PC-9 (cell line): Measurements from ENCODE around the gene CADM1. TPM values are rescaled to one million over a fixed set of nuclear protein-coding genes. Genes with fewer than 3 reads are reported as not detected.

Experiments
- BruUV-seq: library from RNA; stranded (reverse); fragments of 400-500 nt; replicated peaks from 2 replicates; lab custom pipeline; 2021; lab: Mats Ljungman, UMichigan
- CTCF ChIA-PET: fragments of 300-600 bp; sonication (Branson Sonifier 250); formaldehyde crosslinking; loops from one replicate; lab custom pipeline; 2022; ENCODE audit warnings: antibody characterized with exemption; lab: Charles Lee
- POLR2A ChIA-PET: fragments of 300-600 bp; sonication (Branson Sonifier 250); formaldehyde crosslinking; loops from one replicate; lab custom pipeline; 2022; ENCODE audit warnings: antibody characterized with exemption; ENCODE audit not compliant: unreplicated experiment; lab: Charles Lee
- DNase-seq, 2 experiments: peaks; one replicate each; pipeline versions ENCODE4 v3.0.0 to v3.0.0-alpha.2; 2015 to 2022; ENCODE audit warnings: mixed read lengths in 1 of 2
- H2AFZ ChIP-seq: fragments of 200-600 bp; sonication (generic); 2 replicates; pipeline ENCODE4 v1.8.1; 2017; ENCODE audit warnings: antibody characterized with exemption
- H3F3A ChIP-seq: fragments of 200-600 bp; sonication (generic); 2 replicates; pipeline ENCODE4 v1.8.1; 2017; ENCODE audit warnings: antibody characterized with exemption, mild to moderate bottlenecking, low read depth; ENCODE audit not compliant: insufficient read depth
- H3K27ac ChIP-seq: fragments of 200-600 bp; sonication (generic); 2 replicates; pipeline ENCODE4 v1.6.1; 2016; ENCODE audit warnings: mixed run types
- H3K27me3 ChIP-seq: fragments of 200-600 bp; sonication (generic); 2 replicates; pipeline ENCODE4 v1.6.1; 2016; ENCODE audit warnings: low read depth, mixed run types; ENCODE audit not compliant: insufficient read depth
- H3K36me3 ChIP-seq: fragments of 200-600 bp; sonication (generic); 2 replicates; pipeline ENCODE4 v1.6.1; 2016; ENCODE audit warnings: low read depth, mixed run types
- H3K4me1 ChIP-seq: fragments of 200-600 bp; sonication (generic); replicated peaks from 2 replicates; pipeline ENCODE4 v1.6.1; 2016; ENCODE audit warnings: mixed run types; ENCODE audit not compliant: insufficient read depth
- H3K4me2 ChIP-seq: fragments of 200-600 bp; sonication (generic); 2 replicates; pipeline ENCODE4 v1.6.1; 2017; ENCODE audit warnings: mixed run types
- H3K4me3 ChIP-seq: fragments of 200-600 bp; sonication (generic); 2 replicates; pipeline ENCODE4 v1.6.1; 2016; ENCODE audit warnings: mixed run types
- H3K79me2 ChIP-seq: fragments of 200-600 bp; sonication (generic); 2 replicates; pipeline ENCODE4 v1.6.1; 2017; ENCODE audit warnings: low read depth, mixed run types
- H3K9me2 ChIP-seq: fragments of 200-600 bp; sonication (generic); 2 replicates; pipeline ENCODE4 v1.8.1; 2017; ENCODE audit warnings: mild to moderate bottlenecking; ENCODE audit not compliant: insufficient read depth
- H3K9me3 ChIP-seq: fragments of 200-600 bp; sonication (generic); 2 replicates; pipeline ENCODE4 v1.8.1; 2016; ENCODE audit warnings: low read depth; ENCODE audit not compliant: insufficient read depth
- H4K20me1 ChIP-seq: fragments of 200-600 bp; sonication (generic); 2 replicates; pipeline ENCODE4 v1.8.1; 2017; ENCODE audit not compliant: insufficient read depth
- EZH2 ChIP-seq: fragments of 200-600 bp; sonication (generic); IDR thresholded peaks from 2 replicates; pipeline ENCODE4 v1.8.0; 2017; ENCODE audit warnings: antibody characterized with exemption, low read depth
- intact Hi-C: fragments of 100-400 bp; cut with micrococcal nuclease; formaldehyde crosslinking; loops from one replicate; pipeline ENCODE4 v1.10.0; 2022; ENCODE audit not compliant: unreplicated experiment
- total RNA-seq: library from RNA; stranded (reverse); gene quantifications from 2 replicates; pipeline ENCODE4 v1.2.3, GENCODE V29; 2021
- TF ChIP-seq, protein P1 (sequence below): fragments of 200-600 bp; sonication (generic); conservative IDR thresholded peaks from 2 replicates; pipeline ENCODE4 v1.6.1; 2017; ENCODE audit warnings: mixed run types, antibody characterized with exemption, mild to moderate bottlenecking, moderate library complexity

The CADM1 gene
- total RNA-seq, 1 experiment from 2014 or later: not detected

DNA sequence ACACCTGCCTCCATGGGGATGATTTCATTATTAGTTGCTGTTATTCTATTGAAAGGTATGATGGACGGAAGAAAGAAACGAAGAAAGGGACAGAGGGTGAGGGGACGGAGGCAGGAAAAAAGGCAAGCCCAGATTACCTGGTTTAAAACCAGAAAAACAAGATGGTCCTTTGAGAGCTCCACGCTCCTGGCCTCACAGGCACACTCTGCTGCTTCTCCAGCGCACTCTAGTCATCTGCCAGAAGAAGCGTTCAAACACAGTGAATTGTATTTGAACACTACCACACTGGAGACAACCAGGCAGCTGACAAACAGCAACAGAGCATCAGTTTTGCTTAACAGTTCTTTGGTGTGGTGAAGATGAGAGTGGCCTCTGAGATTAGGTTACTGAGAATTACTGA, 216.9 kb downstream of the CADM1 start:
- Histone ChIP-seq H3K79me2 (no peaks in the 10 kb centered on the region), H3K4me3 (no peak overlapping the region), H3K27ac (no peak overlapping the region), H2AFZ (no peak overlapping the region), H3K4me1 (no peaks in the 10 kb centered on the region), H3K36me3 (no peaks in the 10 kb centered on the region), H3K27me3 (peaks cover 39% of the 10 kb centered on the region), H3F3A (no peaks in the 10 kb centered on the region), H3K9me2 (no peaks in the 10 kb centered on the region), H3K9me3 (no peaks in the 10 kb centered on the region), H4K20me1 (no peaks in the 10 kb centered on the region), H3K4me2 (no peak overlapping the region)
- DNase-seq: no peak
- no TSS peak for BruUV-seq
- TF ChIP-seq, protein P1, sequence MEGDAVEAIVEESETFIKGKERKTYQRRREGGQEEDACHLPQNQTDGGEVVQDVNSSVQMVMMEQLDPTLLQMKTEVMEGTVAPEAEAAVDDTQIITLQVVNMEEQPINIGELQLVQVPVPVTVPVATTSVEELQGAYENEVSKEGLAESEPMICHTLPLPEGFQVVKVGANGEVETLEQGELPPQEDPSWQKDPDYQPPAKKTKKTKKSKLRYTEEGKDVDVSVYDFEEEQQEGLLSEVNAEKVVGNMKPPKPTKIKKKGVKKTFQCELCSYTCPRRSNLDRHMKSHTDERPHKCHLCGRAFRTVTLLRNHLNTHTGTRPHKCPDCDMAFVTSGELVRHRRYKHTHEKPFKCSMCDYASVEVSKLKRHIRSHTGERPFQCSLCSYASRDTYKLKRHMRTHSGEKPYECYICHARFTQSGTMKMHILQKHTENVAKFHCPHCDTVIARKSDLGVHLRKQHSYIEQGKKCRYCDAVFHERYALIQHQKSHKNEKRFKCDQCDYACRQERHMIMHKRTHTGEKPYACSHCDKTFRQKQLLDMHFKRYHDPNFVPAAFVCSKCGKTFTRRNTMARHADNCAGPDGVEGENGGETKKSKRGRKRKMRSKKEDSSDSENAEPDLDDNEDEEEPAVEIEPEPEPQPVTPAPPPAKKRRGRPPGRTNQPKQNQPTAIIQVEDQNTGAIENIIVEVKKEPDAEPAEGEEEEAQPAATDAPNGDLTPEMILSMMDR: no peak
- ChIA-PET CTCF (no interaction called here), POLR2A (no interaction called here)
- intact Hi-C loops: no loop called here

DNA sequence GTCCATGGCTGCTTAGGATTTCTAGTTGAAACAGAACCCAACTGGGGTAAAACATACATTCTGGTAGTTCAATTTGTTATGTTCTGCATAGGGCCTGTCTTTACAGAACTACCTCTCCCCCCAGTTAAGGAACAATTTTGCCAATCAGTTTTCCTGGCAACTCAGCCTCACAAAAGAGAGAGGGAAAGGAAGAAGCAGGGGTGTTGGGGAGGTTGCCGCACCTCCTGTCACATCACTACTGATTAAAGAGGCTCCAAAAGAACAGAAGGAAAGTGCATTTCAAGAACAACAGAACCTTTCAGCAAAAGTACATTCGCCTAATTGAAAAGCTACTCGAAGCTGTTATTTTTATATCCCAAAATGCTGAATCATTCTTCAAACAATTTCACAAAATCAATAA, 217.6 kb downstream of the CADM1 start:
- Histone ChIP-seq H3K9me3 (no peaks in the 10 kb centered on the region), H3F3A (no peaks in the 10 kb centered on the region), H2AFZ (no peak overlapping the region), H3K27ac (no peak overlapping the region), H3K9me2 (no peaks in the 10 kb centered on the region), H3K4me1 (no peaks in the 10 kb centered on the region), H4K20me1 (no peaks in the 10 kb centered on the region), H3K4me3 (no peak overlapping the region), H3K4me2 (no peak overlapping the region), H3K79me2 (no peaks in the 10 kb centered on the region), H3K27me3 (peaks cover 34% of the 10 kb centered on the region), H3K36me3 (no peaks in the 10 kb centered on the region)
- intact Hi-C loops: no loop called here
- CTCF ChIA-PET: no interaction called here
- POLR2A ChIA-PET: no interaction called here
- TF ChIP-seq, protein P1: no peak
- TF ChIP-seq EZH2: no peak
- DNase-seq: no peak
- no TSS peak for BruUV-seq

DNA sequence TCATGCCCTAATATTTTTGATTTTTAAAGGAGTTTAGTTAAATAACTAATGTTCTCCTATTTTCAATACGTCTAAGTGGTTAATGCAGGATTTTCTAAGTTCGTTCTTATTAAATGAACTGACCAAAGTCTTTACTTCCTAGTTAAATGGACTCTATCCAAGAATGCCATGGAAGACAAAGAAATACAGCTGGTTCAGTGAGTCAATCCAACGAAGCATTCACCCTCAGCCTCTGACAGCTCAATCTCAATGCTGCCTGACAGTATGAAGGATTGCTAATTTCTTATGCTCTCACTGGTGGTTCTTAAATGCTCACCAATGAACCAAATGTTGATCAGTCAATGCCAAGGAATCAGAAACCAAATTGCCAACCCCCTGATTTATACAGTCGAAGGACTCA, 219.4 kb downstream of the CADM1 start:
- Histone ChIP-seq H3K79me2 (no peaks in the 10 kb centered on the region), H3K4me3 (no peak overlapping the region), H2AFZ (no peak overlapping the region), H3F3A (no peaks in the 10 kb centered on the region), H3K36me3 (no peaks in the 10 kb centered on the region), H3K27me3 (peaks cover 41% of the 10 kb centered on the region), H3K9me3 (no peaks in the 10 kb centered on the region), H3K4me2 (no peak overlapping the region), H4K20me1 (no peaks in the 10 kb centered on the region), H3K27ac (no peak overlapping the region), H3K9me2 (no peaks in the 10 kb centered on the region), H3K4me1 (no peaks in the 10 kb centered on the region)
- BruUV-seq: no TSS peak
- no peak for DNase-seq
- CTCF ChIA-PET: no interaction called here
- POLR2A ChIA-PET: no interaction called here
- intact Hi-C loops: no loop called here
- TF ChIP-seq EZH2: no peak
- TF ChIP-seq, protein P1: no peak
